Thyroid gland (tissue), 4 donors: Measurements from ENCODE around the gene OR51T1.

ENCODE experiments used
- CTCF ChIP-seq, 6 experiments: fragments of 200-600 bp in 3 of 6; fragments of 450-650 bp in 3 of 6; sonication (generic) in 3 of 6; IDR thresholded peaks; one replicate each; pipeline ENCODE4 v1.5.1; 2016 to 2019; ENCODE audit warnings: antibody characterized with exemption in 6 of 6, mild to moderate bottlenecking in 2 of 6, inconsistent platforms in 1 of 6, moderate library complexity in 1 of 6
- POLR2A ChIP-seq, 2 donors: fragments of 450-650 bp; IDR thresholded peaks; one replicate each; pipeline ENCODE4 v1.6.1; 2017; ENCODE audit warnings: antibody characterized with exemption in 2 of 2, mild to moderate bottlenecking in 2 of 2, moderate library complexity in 1 of 2

DNA sequence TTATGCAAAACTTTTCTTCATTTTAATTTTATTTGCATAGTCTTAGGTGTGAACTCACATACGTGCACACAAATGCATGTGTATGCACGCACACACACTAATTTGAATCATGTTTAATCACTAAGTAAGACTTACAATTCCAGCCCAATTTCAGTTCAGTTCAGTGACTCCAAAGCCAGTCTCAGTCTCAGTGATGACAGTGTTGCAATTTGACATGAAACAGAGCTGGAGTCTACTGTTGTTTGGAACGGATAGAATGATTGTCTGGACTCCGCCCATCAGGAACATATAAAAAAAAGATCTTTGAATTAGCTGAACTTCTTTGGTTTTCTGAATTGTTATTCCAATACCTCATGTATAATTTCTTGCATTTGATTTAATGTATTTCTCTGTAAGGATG lies 17.8 kb upstream of the OR51T1 start:
- no peak for TF ChIP-seq POLR2A (IDR thresholded peaks at IDR 0.05)
- no peak for TF ChIP-seq CTCF (IDR thresholded peaks at IDR 0.05)
